GM21447 (cell line): ENCODE data around the gene MRPL39.

Experiments used
- ATAC-seq: cut with Tn5 transposase; IDR thresholded peaks from one replicate; pipeline ENCODE4 v1.9.1; 2021; ENCODE audit not compliant: unreplicated experiment

The MRPL39 gene

DNA sequence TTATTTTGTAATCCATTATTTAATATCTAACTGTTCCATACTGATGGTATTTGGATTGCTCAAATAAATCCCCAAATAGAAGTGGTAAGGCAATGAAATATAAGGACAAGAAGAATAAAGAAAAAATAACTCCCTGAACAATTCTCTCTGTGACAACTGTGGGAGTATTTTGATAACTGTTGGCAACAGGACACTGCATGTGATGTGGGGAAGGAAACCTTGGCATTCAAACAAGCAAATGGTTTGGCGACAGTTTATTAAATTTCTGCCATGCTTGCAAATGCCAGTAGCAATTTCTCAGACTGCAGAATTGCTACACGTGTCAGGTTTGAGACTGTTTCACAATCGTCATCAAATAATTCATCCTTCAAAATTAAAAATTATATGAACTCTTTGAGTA, 8.6 kb upstream of the MRPL39 start:
- ATAC-seq, result no peak

GRCh38 chr21:25614441-25614840, 7.2 kb upstream of the MRPL39 start:
- no peak for ATAC-seq

DNA sequence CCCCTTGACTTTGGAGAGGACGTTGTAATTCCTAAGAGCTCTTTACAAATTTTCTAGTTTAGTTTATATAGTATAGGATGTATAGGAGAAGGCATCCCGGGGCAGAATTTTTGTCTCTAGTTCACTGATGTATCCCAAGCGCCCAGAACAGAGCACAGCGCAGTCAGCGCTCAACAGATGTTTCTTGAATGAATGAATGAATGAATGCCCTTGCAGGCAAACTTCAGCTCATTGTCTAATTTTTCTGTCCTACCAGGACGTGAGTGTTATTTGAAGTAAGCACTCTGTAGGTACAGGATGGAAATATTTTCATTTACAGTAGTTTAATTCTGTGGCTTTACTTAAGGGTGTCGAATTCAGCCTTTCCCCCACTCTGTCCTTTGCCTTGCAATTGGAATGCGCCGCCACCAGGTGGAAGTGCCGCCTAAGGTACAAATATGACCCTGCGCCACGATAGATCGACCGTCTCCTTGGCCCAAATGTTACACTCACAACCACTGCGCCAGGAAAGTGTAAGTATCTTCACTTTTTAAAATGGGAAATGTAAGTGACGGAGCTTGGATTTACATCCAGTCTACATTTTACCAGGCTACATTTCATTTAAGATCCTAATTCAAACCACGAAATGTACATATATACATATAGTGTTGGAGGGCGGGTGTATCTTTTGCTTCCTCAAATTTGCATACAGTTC, 910 bp upstream of the MRPL39 start:
- ATAC-seq, result peak; percentile 80

DNA sequence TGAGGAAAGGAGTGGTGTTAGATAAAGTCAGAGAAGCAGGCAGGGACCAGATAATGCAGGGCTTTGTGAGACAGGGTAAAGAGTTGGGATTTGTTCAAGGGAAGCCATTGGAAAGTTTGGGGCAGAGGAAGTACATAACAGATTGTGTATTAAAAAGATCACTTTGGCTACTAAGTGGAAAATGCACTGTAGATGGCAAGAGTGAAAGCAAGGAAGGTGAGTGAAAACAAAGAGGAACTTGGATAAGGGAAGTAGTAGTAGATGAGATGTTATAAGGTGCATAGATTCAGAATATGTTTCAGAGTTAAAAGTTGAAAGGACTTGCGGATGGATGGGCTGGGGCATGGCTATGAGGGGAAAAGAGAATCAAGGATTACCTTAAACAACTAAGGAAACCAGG, 17.4 kb downstream of the MRPL39 start:
- ATAC-seq, result no peak

- ATAC-seq, result no peak
Measured at GRCh38 chr21:25586791-25587190, 20.5 kb downstream of the MRPL39 start.

DNA sequence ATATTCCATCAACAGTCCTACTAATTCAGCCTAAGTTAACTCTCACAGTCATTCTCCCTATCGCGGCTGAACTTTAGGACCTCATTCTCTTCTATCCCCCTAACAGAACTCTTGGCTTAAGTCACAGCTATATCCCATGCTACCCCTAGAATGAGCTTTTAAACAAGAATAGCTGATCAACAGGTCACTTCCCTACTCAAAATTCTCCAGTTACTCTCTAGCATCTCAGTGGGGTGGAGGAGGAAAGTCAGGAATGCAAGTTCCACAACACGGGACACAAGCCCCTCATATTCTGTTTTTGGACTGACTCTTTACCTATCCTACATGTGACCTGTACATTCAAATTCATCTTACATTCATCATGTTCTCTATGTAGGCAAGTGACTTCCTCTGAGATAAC, 21.0 kb downstream of the MRPL39 start:
- no peak for ATAC-seq

DNA sequence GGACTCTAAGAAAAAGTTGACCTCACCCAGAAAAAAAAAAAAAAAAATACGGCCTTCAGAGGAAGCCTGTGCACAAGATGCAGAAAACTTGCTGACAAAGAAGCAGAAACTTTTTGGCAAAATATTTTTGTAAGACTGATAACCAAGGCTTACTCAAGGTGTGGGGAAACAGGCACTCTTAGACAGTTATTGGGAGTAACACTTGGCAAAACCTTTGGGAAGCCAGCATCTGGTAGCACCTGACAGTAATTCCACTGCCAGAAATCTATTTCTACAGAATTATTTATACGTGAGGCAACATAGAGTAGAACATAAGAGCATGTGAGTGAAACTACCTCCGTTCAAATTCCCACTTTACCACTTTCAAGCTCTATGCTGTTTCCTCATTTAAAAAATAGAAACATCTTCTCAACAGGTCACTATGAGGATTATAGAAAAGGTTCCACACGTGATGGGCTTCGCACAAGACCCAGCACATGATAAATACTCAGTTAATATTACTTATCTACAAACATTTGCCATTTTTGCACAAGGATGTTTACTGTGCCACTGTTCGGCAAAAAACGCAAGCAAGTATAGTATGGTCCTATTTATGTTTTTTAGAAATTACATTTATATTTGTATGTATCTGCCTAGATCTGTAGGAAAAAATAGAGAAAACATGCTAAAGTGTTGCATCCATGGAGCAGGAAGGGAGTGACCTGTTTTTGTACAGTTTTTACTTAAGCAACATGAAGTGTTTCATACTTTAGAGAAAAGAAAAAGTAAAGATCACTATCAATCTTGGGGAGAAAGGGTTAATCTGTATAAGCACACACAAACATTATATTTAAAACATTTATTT, 22.2 kb downstream of the MRPL39 start:
- no peak for ATAC-seq

GRCh38 chr21:25583370-25584130, 23.7 kb downstream of the MRPL39 start:
- ATAC-seq, result no peak

DNA sequence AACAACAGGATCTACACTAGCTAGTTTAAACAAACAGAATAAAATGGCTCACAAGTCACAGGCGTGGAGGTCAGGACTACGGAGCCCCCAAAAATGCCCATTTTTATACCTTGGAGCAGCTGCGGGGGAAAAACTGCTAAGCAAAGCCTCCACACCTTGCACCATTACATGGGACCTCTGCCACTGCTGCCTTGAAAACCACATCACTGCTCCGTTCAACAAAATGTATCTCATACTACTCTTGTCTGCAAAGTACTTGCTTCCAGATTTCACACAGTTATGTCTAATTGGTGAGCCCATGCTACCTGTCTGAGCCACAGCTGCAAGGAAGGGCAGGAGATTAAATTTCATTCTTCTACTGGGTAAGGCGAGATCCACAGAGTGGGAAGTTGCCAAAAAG, 24.4 kb downstream of the MRPL39 start:
- no peak for ATAC-seq

DNA sequence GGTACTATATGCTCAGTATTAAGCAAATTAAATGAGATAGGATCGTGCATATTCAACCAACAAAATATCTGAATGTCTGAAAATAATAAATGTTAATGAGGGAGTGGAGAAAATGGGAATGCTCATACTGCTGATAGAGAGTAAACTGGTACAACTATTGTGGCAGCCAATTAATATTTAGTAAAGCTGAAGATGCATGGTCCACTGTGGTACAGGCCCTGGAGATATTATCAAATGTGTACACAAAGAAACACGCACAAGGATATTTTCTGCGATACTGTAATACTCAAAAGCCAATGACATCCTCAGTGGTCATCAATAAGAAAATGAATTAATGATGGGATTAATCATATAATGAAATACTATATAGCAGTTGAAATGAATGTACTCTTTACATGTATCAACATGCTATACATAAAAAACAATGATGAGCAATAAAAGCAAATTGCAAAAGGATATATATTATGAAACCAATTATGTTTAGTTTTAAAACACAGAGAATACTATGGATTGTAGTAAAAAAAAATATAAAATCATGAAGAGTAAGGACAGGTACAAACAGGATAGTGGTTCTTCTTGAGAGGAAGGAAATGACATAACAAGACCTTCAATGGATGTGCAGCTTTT, 25.0 kb downstream of the MRPL39 start:
- no peak for ATAC-seq

DNA sequence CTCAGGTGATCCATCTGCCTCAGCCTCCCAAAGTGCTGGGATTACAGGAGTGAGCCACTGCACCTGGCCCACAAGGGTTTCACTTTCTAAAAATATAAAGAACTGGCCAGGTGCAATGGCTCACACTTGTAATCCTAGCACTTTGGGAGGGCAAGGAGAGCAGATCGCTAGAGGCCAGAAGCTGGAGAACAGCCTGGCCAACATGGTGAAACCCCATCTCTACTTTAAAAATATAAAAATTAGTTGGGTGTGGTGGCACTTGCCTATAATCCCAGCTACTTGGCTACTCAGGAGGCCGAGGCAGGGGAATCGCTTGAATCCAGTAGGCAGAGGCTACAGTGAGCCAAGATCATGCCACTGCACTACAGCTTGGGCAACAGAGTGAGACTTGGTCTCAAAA, 25.7 kb downstream of the MRPL39 start:
- ATAC-seq, result no peak

GRCh38 chr21:25580912-25581260, 26.4 kb downstream of the MRPL39 start:
- ATAC-seq, result no peak

DNA sequence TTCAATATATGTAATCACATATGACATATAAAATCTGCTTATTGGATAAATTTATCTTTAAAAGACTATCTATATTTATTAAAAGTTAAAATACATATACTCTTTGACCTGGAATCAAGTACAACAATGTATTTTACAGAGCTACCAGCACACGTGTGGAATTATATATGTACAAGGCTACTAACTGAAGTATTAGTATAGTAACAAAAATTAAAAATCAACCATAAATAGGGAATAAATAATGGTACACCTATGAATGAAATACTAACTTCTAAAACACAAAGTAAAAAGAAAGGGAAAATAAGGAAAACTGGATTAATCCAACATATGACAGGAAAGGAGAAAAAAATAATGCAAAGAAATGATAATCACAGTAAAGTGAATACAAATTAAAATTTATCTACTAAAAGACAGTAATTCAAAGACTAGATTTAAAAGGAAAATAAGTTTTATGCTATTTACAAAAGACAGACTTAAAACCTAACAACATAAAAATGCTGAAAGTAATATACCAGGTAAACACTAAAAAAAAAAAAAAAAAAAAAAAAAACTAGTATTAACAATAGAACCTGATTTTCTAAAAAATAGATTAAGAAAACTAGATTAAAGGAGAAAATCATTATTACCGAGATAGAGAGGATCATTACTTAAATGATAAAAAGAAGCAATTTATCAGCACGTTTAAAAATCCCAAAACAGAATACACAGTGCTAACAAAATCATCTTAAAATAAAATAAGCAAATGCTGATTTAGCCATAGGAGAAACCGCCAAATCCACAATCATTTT, 27.9 kb downstream of the MRPL39 start:
- no peak for ATAC-seq

DNA sequence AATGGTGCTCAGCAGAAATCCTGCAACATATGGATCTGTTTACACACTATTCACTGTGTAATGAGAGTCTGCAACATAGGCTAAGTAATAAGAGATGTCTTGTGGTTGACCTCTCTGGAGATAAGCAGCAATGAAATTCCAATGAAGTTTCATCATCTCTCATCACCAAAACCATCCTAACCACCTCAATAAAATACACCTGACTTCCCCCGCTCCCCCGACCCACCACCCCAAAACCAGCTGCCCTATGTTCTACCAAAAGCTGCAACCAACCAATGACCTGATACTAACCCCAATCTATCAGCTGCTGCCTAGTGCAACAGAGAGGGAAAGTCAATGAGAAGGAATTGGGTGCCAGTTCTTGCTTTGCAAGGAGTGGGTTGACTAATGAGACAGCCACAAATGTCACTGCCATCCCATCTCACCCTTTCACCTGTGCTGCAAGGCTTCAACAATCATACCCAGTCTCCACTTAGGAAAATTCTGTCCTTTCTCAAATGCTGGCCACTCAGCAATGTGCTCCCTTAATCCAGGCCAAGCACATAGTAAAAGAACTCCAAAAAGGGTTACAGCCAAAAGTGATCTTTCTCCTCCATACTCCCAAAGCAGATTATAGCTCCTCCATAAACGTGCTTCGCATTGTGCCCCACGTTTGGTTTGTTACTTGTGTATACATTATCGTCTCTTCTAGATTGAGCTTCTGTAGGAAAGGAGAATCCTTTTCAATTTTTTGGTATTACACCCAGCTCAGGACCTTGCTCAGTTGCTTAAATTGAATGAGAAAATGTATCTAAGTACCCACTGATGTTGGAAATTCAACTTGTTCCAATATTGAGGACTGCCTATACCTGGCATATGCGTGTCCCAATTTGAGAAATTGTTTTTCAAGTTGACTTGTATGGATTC, 29.0 kb downstream of the MRPL39 start:
- ATAC-seq, result peak; percentile 28

DNA sequence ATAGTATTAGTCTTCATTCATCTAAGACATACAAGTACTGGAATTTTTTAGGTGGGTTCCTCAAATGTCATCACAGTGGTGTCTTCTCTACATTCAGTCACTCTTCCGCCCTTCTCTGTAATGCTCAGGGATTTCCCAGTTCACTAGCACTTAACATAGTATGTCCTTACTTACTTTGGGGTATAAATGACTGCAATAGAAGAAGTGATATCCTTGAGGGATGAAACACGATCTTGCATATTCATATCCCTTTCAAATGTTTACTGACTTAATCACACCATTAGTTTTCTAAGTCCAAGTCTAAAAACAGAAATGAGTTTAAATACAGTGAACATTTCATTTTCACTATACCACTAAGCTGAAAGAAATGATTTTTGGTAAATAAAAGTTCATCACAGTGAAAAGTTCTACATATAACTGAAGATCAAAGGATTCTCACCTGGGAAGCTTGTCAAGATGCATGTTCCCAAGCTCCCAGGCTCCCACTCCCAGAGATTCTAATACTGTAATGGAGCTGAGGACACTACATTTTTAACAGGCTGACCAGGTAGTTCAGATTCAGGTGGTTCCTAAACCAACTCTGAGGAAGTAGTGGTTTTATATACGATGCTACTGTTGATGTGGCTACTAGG, 29.7 kb downstream of the MRPL39 start:
- peak; percentile 21 for ATAC-seq

- ATAC-seq, result peak; percentile 20
Measured at GRCh38 chr21:25573409-25574206, 33.7 kb downstream of the MRPL39 start.

GRCh38 chr21:25572861-25573310, 34.4 kb downstream of the MRPL39 start:
- ATAC-seq, result peak; percentile 31

- no peak for ATAC-seq
Measured at GRCh38 chr21:25571726-25572121, 35.6 kb downstream of the MRPL39 start.
